H1 (cell line): Measurements from ENCODE around the gene GSG1L. TPM values are rescaled to one million over a fixed set of nuclear protein-coding genes. Genes with fewer than 3 reads are reported as not detected.

Experiments
- CTCF ChIA-PET: fragments of 300-600 bp; sonication (Branson Sonifier 250); formaldehyde crosslinking; loops from one replicate; lab custom pipeline; 2021; ENCODE audit not compliant: partially characterized antibody; lab: Charles Lee
- POLR2A ChIA-PET: fragments of 300-600 bp; sonication (Branson Sonifier 250); formaldehyde crosslinking; loops from one replicate; lab custom pipeline; 2021; ENCODE audit warnings: inconsistent platforms; ENCODE audit not compliant: partially characterized antibody; lab: Charles Lee
- DNase-seq, 2 experiments: peaks; one replicate each; pipeline versions ENCODE4 v3.0.0 to v3.0.0-alpha.2; 2010 to 2022; ENCODE audit warnings: low spot score in 2 of 2, low read depth in 1 of 2, mixed read lengths in 1 of 2
- FAIRE-seq: peaks from 2 replicates; lab custom pipeline; 2011; peaks lifted over from hg19 to GRCh38; lab: Jason Lieb, UNC
- H2AFZ ChIP-seq: 2 replicates; pipeline ENCODE4 v1.8.1; 2012; ENCODE audit warnings: low read length, inconsistent platforms
- H2AK5ac ChIP-seq: 2 replicates; pipeline ENCODE4 v1.6.1; 2013; ENCODE audit warnings: low read depth, low read length
- H2BK120ac ChIP-seq: replicated peaks from 2 replicates; pipeline ENCODE3; 2013; ENCODE audit warnings: low read depth, low read length, inconsistent platforms
- H2BK12ac ChIP-seq: 2 replicates; pipeline ENCODE4 v1.6.1; 2013; ENCODE audit warnings: low read depth, low read length
- H2BK15ac ChIP-seq: 2 replicates; pipeline ENCODE4 v1.6.1; 2013; ENCODE audit warnings: low read length
- H2BK20ac ChIP-seq: 2 replicates; pipeline ENCODE4 v1.6.1; 2013; ENCODE audit warnings: low read length
- H2BK5ac ChIP-seq: 2 replicates; pipeline ENCODE4 v1.6.1; 2013; ENCODE audit warnings: low read depth, low read length
- H3K14ac ChIP-seq: 2 replicates; pipeline ENCODE4 v1.6.1; 2013; ENCODE audit warnings: inconsistent platforms; ENCODE audit not compliant: insufficient read length
- H3K18ac ChIP-seq: 2 replicates; pipeline ENCODE4 v1.6.1; 2013; ENCODE audit warnings: low read length; ENCODE audit errors: extremely low read depth
- H3K23ac ChIP-seq: 2 replicates; pipeline ENCODE4 v1.6.1; 2013; ENCODE audit warnings: inconsistent platforms; ENCODE audit not compliant: insufficient read length
- H3K23me2 ChIP-seq: 2 replicates; pipeline ENCODE4 v1.6.1; 2013; ENCODE audit warnings: low read depth, low read length
- H3K27ac ChIP-seq: 2 replicates; pipeline ENCODE4 v1.6.1; 2011; ENCODE audit warnings: low read depth, low read length, inconsistent platforms
- H3K27me3 ChIP-seq, 4 experiments: replicated peaks in 1 of 4; 1 replicate in 1 of 4; 2 replicates in 3 of 4; pipeline versions ENCODE4 v1.6.1 to v1.8.1; 2011 to 2013; ENCODE audit warnings: low read length in 3 of 4, mild to moderate bottlenecking in 3 of 4, inconsistent platforms in 2 of 4, mixed read lengths in 2 of 4, moderate library complexity in 1 of 4; ENCODE audit not compliant: control insufficient read depth in 3 of 4, insufficient read depth in 3 of 4; ENCODE audit errors: extremely low read depth in 1 of 4
- H3K36me3 ChIP-seq, 4 experiments: 2 replicates each; pipeline versions ENCODE4 v1.6.1 to v1.8.1; 2011 to 2013; ENCODE audit warnings: mild to moderate bottlenecking in 4 of 4, low read length in 3 of 4, moderate library complexity in 2 of 4, control low read depth in 1 of 4, inconsistent platforms in 1 of 4; ENCODE audit not compliant: insufficient read depth in 4 of 4, control insufficient read depth in 2 of 4
- H3K4ac ChIP-seq: replicated peaks from 2 replicates; pipeline ENCODE3; 2013; ENCODE audit warnings: low read length, low read depth, mixed read lengths, inconsistent platforms; ENCODE audit not compliant: insufficient read length
- H3K4me1 ChIP-seq, 4 experiments: replicated peaks in 1 of 4; 1 replicate in 1 of 4; 2 replicates in 3 of 4; pipeline versions ENCODE4 v1.6.1 to v1.8.1; 2011 to 2013; ENCODE audit warnings: low read length in 3 of 4, inconsistent platforms in 2 of 4, mixed read lengths in 1 of 4; ENCODE audit not compliant: insufficient read depth in 4 of 4, control insufficient read depth in 3 of 4
- H3K4me2 ChIP-seq, 2 experiments: 2 replicates each; pipeline versions ENCODE4 v1.6.1 to v1.8.1; 2011 to 2013; ENCODE audit warnings: low read depth in 2 of 2, low read length in 2 of 2, control low read depth in 1 of 2, inconsistent platforms in 1 of 2, mild to moderate bottlenecking in 1 of 2; ENCODE audit not compliant: insufficient read depth in 1 of 2
- H3K4me3 ChIP-seq, 4 experiments: fragments of 200-600, 300-600 bp in 1 of 4; sonication (generic), shearing (Covaris generic), sonication (Bioruptor Twin) in 1 of 4; 2 replicates each; pipeline versions ENCODE4 v1.5.1 to v1.8.1; 2011 to 2016; ENCODE audit warnings: low read length in 4 of 4, low read depth in 3 of 4, control low read depth in 2 of 4, inconsistent platforms in 2 of 4, mild to moderate bottlenecking in 2 of 4, mixed read lengths in 1 of 4, moderate library complexity in 1 of 4; ENCODE audit not compliant: insufficient read depth in 2 of 4; ENCODE audit errors: extremely low read depth in 1 of 4
- H3K56ac ChIP-seq: replicated peaks from 2 replicates; pipeline ENCODE3; 2013; ENCODE audit warnings: low read depth, mild to moderate bottlenecking, mixed read lengths, low read length, inconsistent platforms; ENCODE audit not compliant: insufficient read length
- H3K79me1 ChIP-seq: 2 replicates; pipeline ENCODE4 v1.6.1; 2013; ENCODE audit warnings: low read depth, low read length, control low read depth
- H3K79me2 ChIP-seq, 2 experiments: 2 replicates each; pipeline versions ENCODE4 v1.6.1 to v1.8.1; 2012 to 2013; ENCODE audit warnings: low read length in 2 of 2, mild to moderate bottlenecking in 2 of 2, inconsistent platforms in 1 of 2; ENCODE audit not compliant: insufficient read depth in 2 of 2, control insufficient read depth in 1 of 2
- H3K9ac ChIP-seq, 4 experiments: replicated peaks in 1 of 4; 1 replicate in 1 of 4; 2 replicates in 3 of 4; pipeline versions ENCODE4 v1.6.1 to v1.8.1; 2011 to 2013; ENCODE audit warnings: low read depth in 3 of 4, low read length in 3 of 4, control low read depth in 2 of 4, mild to moderate bottlenecking in 2 of 4, moderate library complexity in 2 of 4, inconsistent platforms in 1 of 4; ENCODE audit errors: extremely low read depth in 1 of 4
- H3K9me3 ChIP-seq, 2 experiments: 2 replicates each; pipeline versions ENCODE4 v1.6.1 to v1.8.1; 2012 to 2013; ENCODE audit warnings: mild to moderate bottlenecking in 2 of 2, moderate library complexity in 2 of 2, control low read depth in 1 of 2, inconsistent platforms in 1 of 2, low read depth in 1 of 2, low read length in 1 of 2, mixed read lengths in 1 of 2; ENCODE audit not compliant: insufficient read depth in 2 of 2
- H4K20me1 ChIP-seq, 2 experiments: replicated peaks in 1 of 2; 2 replicates each; pipeline versions ENCODE3 to v1.8.1; 2011 to 2013; ENCODE audit warnings: inconsistent platforms in 2 of 2, low read length in 2 of 2, mild to moderate bottlenecking in 1 of 2; ENCODE audit not compliant: insufficient read depth in 2 of 2, control insufficient read depth in 1 of 2
- H4K5ac ChIP-seq: 2 replicates; pipeline ENCODE4 v1.6.1; 2013; ENCODE audit warnings: low read length, low read depth, mixed read lengths, inconsistent platforms; ENCODE audit not compliant: insufficient read length
- H4K8ac ChIP-seq: 2 replicates; pipeline ENCODE4 v1.8.0; 2013; ENCODE audit warnings: mild to moderate bottlenecking, moderate library complexity, low read length, inconsistent platforms; ENCODE audit not compliant: insufficient read depth; ENCODE audit errors: extremely low read depth
- H4K91ac ChIP-seq: replicated peaks from 2 replicates; pipeline ENCODE3; 2013; ENCODE audit warnings: low read length, mixed read lengths, inconsistent platforms; ENCODE audit not compliant: insufficient read length
- EZH2 ChIP-seq: fragments of 200-600 bp; sonication (generic); IDR thresholded peaks from 2 replicates; pipeline ENCODE4 v1.7.1; 2012; ENCODE audit warnings: low read depth, mild to moderate bottlenecking, moderate library complexity, low read length, inconsistent platforms; ENCODE audit not compliant: severe bottlenecking
- GTF2F1 ChIP-seq: IDR thresholded peaks from 2 replicates; pipeline ENCODE4 v1.6.1; 2012; ENCODE audit warnings: low read depth, low read length, improper control_type of control experiment, borderline replicate concordance
- JUN ChIP-seq: IDR thresholded peaks from 2 replicates; pipeline ENCODE4 v1.6.1; 2011; ENCODE audit warnings: low read depth, mild to moderate bottlenecking, improper control_type of control experiment, low read length
- NRF1 ChIP-seq: IDR thresholded peaks from 2 replicates; pipeline ENCODE4 v1.6.1; 2011; ENCODE audit warnings: mild to moderate bottlenecking, low read depth, low read length, improper control_type of control experiment
- RAD21 ChIP-seq, 2 experiments: IDR thresholded peaks in 1 of 2; conservative IDR thresholded peaks in 1 of 2; 2 replicates each; pipeline ENCODE4 v1.6.1; 2011; ENCODE audit warnings: low read depth in 2 of 2, low read length in 2 of 2, improper control_type of control experiment in 1 of 2, inconsistent platforms in 1 of 2, mild to moderate bottlenecking in 1 of 2, moderate library complexity in 1 of 2
- WGBS, 2 experiments: shearing (Covaris generic) in 1 of 2; methylation state at CpG; one replicate each; pipeline versions ENCODE4 v1.1.6 to v1.1.7; 2013 to 2015; ENCODE audit warnings: low lambda C conversion rate in 2 of 2, mixed read lengths in 2 of 2, inconsistent platforms in 1 of 2, low coverage in 1 of 2, missing lambda C conversion rate in 1 of 2; ENCODE audit not compliant: insufficient replicate concordance in 2 of 2, insufficient coverage in 1 of 2, insufficient read length in 1 of 2; ENCODE audit errors: extremely low coverage in 1 of 2, missing lambda C conversion rate in 1 of 2; 5-methylcytosine and 5-hydroxymethylcytosine counted together
- polyA plus RNA-seq, 7 experiments: library from polyadenylated mRNA; depleted of rRNA in 3 of 7; stranded (reverse) in 5 of 7; unstranded in 2 of 7; fragments of >200 nt in 5 of 7; fragments of 200-250 nt in 2 of 7; gene quantifications; 1 replicate in 5 of 7; 2 replicates in 1 of 7; 4 replicates in 1 of 7; pipeline versions ENCODE4 v1.2.1 to v1.2.3, GENCODE V29; 2011 to 2013; ENCODE audit warnings: missing spikeins in 2 of 7, mixed read lengths in 2 of 7
- total RNA-seq: library from RNA; stranded (reverse); fragmentation: NEBNext Ultra II Directional; extraction: Animal tissue kit (Norgen Biotek cat#: 25700); gene quantifications from 2 replicates; pipeline ENCODE4 v1.2.1, GENCODE V29; 2021
- TF ChIP-seq, protein P1 (sequence below), 3 experiments: IDR thresholded peaks; 1 replicate in 2 of 3; 2 replicates in 1 of 3; pipeline versions ENCODE4 v1.5.1 to v1.6.1; 2011; ENCODE audit warnings: low read length in 3 of 3, mild to moderate bottlenecking in 3 of 3, inconsistent platforms in 2 of 3, low read depth in 1 of 3, moderate library complexity in 1 of 3; ENCODE audit not compliant: insufficient read depth in 1 of 3; ENCODE audit errors: control extremely low read depth in 1 of 3
- TF ChIP-seq, protein P2 (sequence below): IDR thresholded peaks from 2 replicates; pipeline ENCODE4 v1.6.1; 2012; ENCODE audit warnings: low read length, inconsistent platforms

Gene GSG1L
- total and polyA plus RNA-seq, 2 of the 8 experiments (the other 6 are each of a cell fraction or from before 2014, with no cell fraction given): 0.71 to 1.1 TPM

DNA sequence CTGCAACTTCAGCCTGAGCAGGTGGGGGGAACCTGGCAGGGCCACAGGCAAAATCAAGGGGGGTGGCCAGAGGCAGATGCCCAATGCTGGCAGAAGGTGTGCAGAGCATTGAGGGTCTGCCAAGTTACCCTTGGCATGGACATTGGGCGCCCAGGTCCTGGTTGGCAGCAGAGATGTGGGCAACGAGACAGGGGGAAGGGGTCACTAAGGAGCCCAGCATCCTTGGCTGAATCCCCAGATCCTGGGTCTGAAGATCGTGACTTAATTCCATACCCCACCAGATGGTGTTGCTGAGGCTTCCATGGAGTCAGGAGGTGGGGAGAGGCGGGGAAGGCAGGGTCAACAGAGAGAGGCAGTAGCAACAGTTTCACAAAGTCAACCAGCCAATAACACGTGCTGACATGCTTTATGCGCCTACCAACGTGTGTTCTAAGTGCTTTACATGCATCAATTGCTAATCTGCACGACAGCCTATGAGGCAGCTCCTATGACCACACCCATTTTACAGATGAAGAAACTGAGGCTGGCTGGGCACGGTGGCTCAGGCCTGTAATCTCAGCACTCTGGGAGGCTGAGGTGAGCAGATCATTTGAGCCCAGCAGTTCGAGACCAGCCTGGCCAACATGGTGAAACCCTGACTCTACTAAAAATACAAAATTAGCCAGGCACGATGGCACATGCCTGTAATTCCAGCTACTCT lies 83.3 kb downstream of the GSG1L start:
- Histone ChIP-seq H3K4me1 (no peaks in the 10 kb centered on the region), H4K8ac (no peak overlapping the region), H3K56ac (no peak overlapping the region), H2BK120ac (no peak overlapping the region), H3K79me1 (no peaks in the 10 kb centered on the region), H2AFZ (no peak overlapping the region), H3K23me2 (no peaks in the 10 kb centered on the region), H2BK5ac (no peak overlapping the region), H3K27me3 (no peaks in the 10 kb centered on the region; a peak in 2 of 7 replicates), H3K9me3 (no peaks in the 10 kb centered on the region), H3K4me2 (no peak overlapping the region), H3K4me3 (no peak overlapping the region), H4K91ac (no peak overlapping the region), H2BK12ac (no peak overlapping the region), H3K9ac (no peak overlapping the region), H2BK15ac (no peak overlapping the region), H2AK5ac (no peak overlapping the region), H3K36me3 (no peaks in the 10 kb centered on the region), H4K5ac (no peak overlapping the region), H3K4ac (no peak overlapping the region), H3K27ac (no peak overlapping the region), H3K14ac (no peak overlapping the region), H2BK20ac (no peak overlapping the region), H3K18ac (no peak overlapping the region), H3K23ac (no peak overlapping the region), H3K79me2 (no peaks in the 10 kb centered on the region), H4K20me1 (no peaks in the 10 kb centered on the region)
- no peak for DNase-seq
- no peak for TF ChIP-seq NRF1
- TF ChIP-seq JUN: no peak
- peak; percentile 20 to 32; a peak in 2 of 4 replicates for TF ChIP-seq RAD21 (IDR thresholded peaks at IDR 0.05 in 1 of 2, conservative IDR thresholded peaks at IDR 0.05 in 1 of 2; ENCODE audit: low read depth in 2 of 2, low read length in 2 of 2)
- no peak for TF ChIP-seq GTF2F1
- no peak for TF ChIP-seq EZH2
- TF ChIP-seq, protein P1, sequence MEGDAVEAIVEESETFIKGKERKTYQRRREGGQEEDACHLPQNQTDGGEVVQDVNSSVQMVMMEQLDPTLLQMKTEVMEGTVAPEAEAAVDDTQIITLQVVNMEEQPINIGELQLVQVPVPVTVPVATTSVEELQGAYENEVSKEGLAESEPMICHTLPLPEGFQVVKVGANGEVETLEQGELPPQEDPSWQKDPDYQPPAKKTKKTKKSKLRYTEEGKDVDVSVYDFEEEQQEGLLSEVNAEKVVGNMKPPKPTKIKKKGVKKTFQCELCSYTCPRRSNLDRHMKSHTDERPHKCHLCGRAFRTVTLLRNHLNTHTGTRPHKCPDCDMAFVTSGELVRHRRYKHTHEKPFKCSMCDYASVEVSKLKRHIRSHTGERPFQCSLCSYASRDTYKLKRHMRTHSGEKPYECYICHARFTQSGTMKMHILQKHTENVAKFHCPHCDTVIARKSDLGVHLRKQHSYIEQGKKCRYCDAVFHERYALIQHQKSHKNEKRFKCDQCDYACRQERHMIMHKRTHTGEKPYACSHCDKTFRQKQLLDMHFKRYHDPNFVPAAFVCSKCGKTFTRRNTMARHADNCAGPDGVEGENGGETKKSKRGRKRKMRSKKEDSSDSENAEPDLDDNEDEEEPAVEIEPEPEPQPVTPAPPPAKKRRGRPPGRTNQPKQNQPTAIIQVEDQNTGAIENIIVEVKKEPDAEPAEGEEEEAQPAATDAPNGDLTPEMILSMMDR (IDR thresholded peaks at IDR 0.05; ENCODE audit: control extremely low read depth in 1 of 3, insufficient read depth in 1 of 3, low read depth in 1 of 3, low read length in 3 of 3): peak; percentile 7 to 34 (median 15); a peak in 2 of 4 replicates
- TF ChIP-seq, protein P2, sequence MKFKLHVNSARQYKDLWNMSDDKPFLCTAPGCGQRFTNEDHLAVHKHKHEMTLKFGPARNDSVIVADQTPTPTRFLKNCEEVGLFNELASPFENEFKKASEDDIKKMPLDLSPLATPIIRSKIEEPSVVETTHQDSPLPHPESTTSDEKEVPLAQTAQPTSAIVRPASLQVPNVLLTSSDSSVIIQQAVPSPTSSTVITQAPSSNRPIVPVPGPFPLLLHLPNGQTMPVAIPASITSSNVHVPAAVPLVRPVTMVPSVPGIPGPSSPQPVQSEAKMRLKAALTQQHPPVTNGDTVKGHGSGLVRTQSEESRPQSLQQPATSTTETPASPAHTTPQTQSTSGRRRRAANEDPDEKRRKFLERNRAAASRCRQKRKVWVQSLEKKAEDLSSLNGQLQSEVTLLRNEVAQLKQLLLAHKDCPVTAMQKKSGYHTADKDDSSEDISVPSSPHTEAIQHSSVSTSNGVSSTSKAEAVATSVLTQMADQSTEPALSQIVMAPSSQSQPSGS: no peak
- WGBS, 2 experiments: 76% methylated on average over 11 of the region's 11 CpGs; no CpG with 5 or more reads in 1 of the 2 experiments
- ChIA-PET CTCF (interaction anchor here (0.9 to 1.4 kb wide), 4 partner anchors 12 to 90 kb away, joined by 3 to 4 read pairs (median 3); no protein-coding TSS in a partner anchor), POLR2A (no interaction called here)
- no peak for FAIRE-seq
